Measurements from ENCODE around the gene ECHS1.
"Not testable (repeated sequence)": the region's sequence is repeated elsewhere in the genome, so short reads cannot be mapped to it uniquely, and the experiment has no call there.

Gene ECHS1

GRCh38 chr10:133399123-133399601 is 26.0 kb upstream of the ECHS1 start:
- no peak for DNase-seq (ENCODE audit: low spot score)

DNA sequence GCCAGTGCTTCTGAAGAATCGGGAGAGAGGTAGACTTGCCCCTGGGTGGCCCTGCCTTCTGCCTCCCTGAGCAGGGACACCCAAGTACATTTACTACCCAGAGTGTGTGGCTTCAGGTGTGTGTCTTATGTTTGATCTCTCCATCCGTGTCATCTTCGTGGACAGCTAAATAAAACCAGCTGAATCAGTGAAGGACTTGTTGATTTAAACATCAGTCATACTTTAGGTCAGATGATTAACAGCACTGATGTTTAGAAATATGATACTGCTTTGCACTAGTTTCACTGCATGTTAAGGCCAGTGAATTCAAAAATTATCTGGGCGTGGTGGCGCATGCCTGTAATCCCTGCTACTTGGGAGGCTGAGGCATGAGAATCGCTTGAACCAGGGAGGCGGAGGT is 24.8 kb upstream of the ECHS1 start:
- no peak for DNase-seq (ENCODE audit: low spot score)

GRCh38 chr10:133396035-133396624 is 23.0 kb upstream of the ECHS1 start:
- no peak for DNase-seq (ENCODE audit: low spot score)

- DNase-seq (ENCODE audit: low spot score), result no peak
Observed at GRCh38 chr10:133394801-133395221, 21.7 kb upstream of the ECHS1 start.

DNA sequence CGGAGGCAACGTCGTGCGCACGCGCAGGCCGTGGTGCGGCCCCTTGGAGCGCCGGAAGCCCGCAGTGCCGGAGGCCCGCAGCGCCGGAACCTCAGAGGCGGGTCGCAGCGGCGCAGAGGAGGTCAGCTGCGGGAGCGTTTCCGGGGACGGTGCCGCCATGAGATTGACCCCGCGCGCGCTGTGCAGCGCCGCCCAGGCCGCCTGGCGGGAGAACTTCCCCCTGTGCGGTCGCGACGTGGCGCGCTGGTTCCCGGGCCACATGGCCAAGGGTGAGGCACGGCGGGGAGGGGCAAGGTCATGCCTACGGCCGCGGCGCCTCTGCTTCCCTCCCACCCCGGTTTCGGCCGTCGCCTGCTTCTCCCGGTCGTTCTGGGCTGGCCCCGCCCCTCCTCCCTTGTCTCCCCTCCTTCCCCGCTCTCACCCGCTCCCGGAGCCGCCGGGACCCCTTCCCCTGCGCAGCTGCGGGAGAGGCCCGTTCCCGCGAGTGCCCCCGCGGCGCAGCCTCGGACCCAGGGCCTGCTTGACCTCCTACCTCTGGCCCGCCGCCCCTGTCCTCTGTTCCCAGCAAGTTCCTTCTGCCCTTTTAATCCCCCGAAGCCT is 21.0 kb upstream of the ECHS1 start, which contains the start of gene MTG1:
Gene MTG1, plus strand, starts transcription at position 94 of the 600 bp plus-strand sequence. Its CDS starts 64 bp downstream, at position 158.
- peak; percentile 91 for DNase-seq (ENCODE audit: low spot score)

DNA sequence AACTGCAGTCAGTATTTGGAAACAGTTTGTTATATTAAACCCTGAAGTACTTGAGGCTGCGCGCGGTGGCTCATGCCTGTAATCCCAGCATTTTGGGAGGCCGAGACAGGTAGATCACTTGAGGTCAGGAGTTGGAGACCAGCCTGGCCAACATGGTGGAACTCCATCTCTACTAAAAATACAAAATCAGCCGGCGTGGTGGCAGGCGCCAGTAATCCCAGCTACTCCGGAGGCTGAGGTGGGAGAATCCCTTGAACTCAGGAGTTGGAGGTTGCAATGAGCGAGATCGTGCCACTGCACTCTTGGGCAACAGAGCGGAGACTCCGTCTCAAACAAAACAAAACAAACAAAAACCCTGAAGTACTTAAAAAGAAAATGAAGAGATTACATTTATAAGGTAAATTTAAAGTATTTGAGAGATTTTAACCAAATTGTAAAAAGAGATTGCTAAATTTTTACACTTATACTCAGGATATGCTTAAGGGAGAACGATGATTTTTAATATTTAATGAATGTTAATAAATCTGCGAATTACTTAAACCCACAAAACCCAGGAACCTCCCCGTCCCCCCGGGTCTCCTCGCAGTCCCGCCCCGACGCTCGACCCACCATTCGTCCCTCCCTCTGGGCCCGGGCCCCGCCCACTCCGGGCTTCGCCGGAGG is 20.4 kb upstream of the ECHS1 start:
- no peak for DNase-seq (ENCODE audit: low spot score)

DNA sequence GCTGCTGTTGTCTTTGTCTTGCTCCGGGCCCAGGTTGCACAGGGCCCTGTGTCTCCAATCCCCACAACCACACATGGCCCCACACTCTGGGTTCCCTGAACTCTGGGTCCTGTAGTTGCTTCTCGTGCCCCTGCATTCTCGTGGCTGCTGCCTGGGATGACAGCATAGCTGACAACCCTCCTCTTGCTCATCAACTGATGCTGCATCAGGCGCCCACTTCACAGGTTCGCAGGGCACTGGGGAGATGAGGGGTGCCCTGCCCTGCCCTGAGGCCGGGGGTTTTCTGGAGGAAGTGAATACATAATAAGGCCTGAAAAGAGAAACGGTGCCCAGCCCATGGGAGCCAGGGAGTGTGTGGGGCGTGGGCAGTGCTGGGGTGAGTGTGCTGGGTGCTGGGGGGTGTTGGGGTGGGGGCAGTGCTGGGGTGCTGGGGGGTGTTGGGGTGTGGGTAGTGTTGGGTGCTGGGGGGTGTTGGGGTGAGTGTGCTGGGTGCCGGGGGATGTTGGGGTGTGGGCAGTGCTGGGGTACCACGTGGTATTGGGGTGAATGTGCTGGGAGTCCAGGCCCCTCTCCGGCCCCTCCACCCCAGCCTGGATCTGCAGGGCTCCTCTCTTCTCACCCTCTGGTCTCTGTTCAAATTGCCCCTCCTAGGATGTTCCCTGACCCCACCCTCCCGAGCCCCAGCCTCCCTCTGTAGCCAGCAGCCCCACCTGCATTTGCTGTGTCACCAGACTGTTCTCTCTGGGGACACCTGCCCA is 18.8 kb upstream of the ECHS1 start:
- DNase-seq (ENCODE audit: low spot score), result no peak

GRCh38 chr10:133391249-133391635 is 18.1 kb upstream of the ECHS1 start:
- no peak for DNase-seq (ENCODE audit: low spot score)

DNA sequence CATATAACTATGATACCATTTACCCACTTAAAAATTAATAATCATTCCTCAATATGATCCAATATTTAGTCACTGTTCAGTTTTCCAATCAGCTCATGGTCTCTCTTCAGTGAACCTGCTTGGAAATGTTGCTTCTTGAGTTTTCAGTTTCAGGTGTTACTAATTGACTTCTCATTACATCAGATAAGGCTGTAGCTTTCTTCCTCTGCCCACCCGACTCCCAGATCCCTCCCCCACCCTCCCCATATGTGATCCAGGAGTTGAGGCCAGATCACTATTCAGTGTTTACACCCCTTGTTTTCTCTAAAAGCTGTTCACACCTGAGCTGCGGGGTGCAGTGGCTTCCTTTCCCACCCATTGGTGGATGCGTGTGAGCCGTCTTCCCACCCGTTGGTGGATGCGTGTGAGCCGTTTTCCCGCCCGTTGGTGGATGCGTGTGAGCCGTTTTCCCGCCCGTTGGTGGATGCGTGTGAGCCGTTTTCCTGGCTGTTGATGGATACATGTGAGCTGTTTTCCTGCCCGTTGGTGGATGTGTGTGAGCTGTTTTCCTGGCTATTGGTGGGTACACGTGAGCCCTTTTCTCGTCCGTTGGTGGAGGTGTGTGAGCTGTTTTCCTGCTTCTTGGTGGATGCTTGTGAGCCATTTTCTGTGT is 17.6 kb upstream of the ECHS1 start:
- DNase-seq (ENCODE audit: low spot score), result no peak

DNA sequence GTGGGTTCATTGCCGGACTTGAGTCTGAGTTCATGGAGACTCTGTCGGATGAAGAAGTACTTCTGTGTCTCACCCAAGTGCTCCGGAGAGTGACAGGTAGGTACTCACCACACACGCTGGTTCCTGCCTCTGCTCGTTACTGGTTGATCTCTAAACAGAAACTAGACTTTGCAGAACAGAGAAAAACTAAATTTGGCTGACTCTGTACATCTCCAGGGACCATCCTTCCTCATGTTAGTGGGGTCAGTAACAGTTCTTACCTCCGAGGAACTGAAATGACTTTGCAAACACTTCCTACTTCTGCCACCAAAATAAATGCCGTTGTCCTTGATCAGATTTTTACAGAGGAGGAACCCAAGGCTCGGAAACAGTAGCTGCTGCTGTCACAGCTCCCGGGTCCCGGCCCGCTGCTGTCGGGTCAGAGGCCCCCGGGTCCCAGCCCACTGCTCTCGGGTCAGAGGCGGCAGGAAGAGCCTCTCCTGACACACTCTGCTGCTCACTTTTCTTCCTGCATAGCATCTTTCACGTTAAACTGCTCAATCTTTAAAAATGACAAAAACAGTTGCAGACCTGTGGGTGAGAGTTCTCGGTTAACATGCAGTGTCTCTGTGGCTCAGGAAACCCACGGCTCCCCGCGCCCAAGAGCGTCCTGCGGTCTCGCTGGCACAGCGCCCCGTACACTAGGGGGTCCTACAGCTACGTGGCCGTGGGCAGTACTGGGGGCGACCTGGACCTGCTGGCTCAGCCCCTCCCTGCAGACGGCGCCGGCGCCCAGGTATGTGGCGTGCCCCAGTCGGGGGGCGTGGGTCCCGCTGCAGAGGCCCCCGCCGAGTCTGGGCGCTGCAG is 16.0 kb upstream of the ECHS1 start:
- DNase-seq (ENCODE audit: low spot score), result no peak

- no peak for DNase-seq (ENCODE audit: low spot score)
Observed at GRCh38 chr10:133388236-133388972, 15.2 kb upstream of the ECHS1 start.

GRCh38 chr10:133386951-133387350 is 13.8 kb upstream of the ECHS1 start:
- not testable (repeated sequence) for DNase-seq (ENCODE audit: low spot score)

DNA sequence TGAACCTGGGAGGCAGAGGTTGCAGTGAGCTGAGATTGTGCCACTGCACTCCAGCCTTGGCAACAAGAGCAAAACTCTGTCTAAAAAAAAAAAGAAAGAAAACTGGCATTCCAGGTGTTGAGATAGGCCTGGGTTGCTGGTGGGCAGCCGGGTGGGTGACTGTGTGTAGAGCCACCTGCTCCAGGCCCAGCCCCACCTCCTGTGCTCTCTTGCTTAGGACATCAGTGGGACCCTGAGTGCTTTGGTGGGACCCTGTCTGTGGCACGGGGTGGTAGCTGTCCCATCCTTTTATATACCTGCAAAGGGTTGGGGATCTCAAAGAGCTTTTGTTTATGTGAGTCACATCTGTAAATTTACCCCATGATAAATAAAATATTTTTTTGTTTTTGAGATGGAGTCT is 12.1 kb upstream of the ECHS1 start:
- DNase-seq (ENCODE audit: low spot score), result no peak

DNA sequence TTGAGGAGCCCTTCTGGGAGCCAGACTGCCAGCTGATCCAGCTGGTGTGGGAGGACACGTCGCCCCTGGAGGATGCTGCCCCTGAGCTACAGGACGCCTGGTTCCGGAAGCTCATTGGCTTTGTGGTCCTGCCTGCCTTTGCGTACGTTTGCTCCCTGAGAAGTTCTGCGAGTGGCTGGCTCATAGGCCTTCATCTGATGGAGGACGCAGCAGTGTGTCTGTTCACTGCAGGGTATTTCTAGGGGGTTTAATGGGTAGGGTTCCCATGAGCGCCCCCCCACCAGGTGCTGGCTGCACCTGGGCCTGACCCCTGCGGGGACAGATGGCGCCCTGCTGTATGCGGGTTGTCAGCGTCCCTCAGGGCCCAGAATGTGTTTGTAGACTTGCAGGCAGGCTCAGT is 10.9 kb upstream of the ECHS1 start:
- DNase-seq (ENCODE audit: low spot score), result no peak

DNA sequence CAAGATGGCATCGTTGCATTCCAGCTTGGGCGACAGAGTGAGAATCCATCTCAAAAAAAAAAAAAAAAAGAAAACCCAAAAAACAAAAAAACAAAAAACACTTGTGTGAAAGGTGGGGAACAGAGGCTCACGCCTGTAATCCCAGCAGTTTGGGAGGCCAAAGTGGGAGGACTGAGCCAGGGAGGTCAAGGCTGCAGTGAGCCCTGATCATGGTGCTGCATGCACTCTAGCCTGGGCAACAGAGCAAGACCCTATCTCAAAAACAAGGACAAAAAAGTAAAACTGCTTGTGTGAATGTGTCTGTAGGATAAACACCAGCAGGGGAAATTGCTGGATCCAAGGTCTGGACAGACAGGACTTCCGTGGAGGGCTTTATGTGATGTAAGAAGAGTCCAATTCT is 10.4 kb upstream of the ECHS1 start:
- DNase-seq (ENCODE audit: low spot score), result no peak

DNA sequence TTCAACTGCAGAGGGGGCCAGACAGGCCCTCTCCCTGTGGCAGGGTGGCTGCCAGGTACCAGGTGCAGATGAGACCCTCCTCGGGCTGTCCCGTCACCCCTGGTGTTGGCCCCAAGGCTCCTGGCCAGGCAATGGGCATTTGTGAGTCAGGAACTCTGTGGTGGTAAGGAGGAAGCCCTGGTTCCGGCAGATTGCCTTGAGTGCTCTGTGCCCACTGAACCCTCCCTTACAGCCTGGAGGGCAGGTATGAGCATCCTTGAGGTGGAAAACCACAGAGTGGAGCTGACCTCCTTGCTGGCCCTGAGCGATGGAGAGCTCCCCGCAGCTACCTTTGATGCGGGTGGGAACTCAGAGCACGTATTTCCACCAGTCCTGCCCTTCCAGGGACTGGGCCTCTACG is 7.9 kb upstream of the ECHS1 start:
- no peak for DNase-seq (ENCODE audit: low spot score)

- no peak for DNase-seq (ENCODE audit: low spot score)
Observed at GRCh38 chr10:133379801-133380666, 6.9 kb upstream of the ECHS1 start.

DNA sequence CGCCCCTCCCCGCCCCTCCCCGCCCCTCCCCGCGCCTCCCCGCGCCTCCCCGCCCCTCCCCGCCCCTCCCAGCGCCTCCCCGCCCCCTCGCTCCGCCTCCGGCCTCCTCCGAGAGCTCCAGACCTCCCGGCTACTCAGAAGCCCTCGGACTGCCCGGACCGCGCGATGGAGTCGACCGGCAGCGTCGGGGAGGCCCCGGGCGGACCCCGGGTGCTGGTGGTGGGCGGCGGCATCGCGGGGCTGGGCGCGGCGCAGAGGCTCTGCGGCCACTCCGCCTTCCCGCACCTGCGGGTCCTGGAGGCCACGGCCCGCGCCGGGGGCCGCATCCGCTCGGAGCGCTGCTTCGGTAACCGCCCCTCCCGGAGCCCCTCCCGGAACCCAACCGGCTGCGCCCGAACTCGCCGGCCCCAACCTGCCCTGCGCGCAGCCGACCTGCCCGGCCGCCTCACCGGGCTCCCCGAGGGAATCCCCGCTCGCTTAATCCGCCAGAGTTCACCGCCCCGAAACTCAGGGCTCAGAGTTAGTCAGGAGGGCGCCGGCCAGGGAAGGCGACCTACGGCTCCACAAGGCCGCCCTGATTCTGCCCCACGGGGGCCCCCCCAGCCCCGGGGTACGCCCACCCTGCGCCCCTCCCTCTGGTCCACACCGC is 6.1 kb upstream of the ECHS1 start, which contains the start of gene PAOX:
Gene PAOX, plus strand, starts transcription at position 111 of the 649 bp plus-strand sequence. Its CDS starts 55 bp downstream, at position 166.
- DNase-seq (ENCODE audit: low spot score), result no peak
